ENCODE measurements around the gene HSPA1A.

The HSPA1A gene

DNA sequence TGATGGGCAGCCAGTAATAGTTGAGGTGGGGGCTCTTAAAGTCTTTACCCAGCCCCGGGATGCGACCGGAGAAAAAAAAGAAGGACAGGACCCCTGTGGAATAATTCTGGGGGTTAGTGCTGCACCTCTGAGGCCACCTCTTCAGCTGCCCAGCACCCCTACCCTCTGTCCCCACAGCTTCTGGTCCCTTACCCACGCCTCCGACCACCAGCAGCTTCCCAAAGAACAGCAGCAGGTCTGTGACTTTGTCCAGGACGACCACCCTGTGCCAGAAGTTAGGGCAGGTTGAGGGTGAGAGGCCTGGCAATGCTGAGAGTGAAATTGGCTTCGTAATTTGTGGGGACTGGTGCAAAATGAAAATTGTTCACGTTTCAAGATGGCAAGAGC is 49.5 kb downstream of the HSPA1A start:
- H3K27me3 ChIP-seq (ENCODE audit: insufficient read depth, low read length, poor library complexity, severe bottlenecking), result no peaks in the 10 kb centered on the region
- peak overlapping the region; percentile 96 for H3K4me3 ChIP-seq (ENCODE audit: low read length, poor library complexity, severe bottlenecking)
- H2AFZ ChIP-seq (ENCODE audit: low read length), result no peak overlapping the region
- TF ChIP-seq EZH2phosphoT487 (IDR thresholded peaks at IDR 0.05; ENCODE audit: borderline replicate concordance), result no peak
- TF ChIP-seq, protein P1, sequence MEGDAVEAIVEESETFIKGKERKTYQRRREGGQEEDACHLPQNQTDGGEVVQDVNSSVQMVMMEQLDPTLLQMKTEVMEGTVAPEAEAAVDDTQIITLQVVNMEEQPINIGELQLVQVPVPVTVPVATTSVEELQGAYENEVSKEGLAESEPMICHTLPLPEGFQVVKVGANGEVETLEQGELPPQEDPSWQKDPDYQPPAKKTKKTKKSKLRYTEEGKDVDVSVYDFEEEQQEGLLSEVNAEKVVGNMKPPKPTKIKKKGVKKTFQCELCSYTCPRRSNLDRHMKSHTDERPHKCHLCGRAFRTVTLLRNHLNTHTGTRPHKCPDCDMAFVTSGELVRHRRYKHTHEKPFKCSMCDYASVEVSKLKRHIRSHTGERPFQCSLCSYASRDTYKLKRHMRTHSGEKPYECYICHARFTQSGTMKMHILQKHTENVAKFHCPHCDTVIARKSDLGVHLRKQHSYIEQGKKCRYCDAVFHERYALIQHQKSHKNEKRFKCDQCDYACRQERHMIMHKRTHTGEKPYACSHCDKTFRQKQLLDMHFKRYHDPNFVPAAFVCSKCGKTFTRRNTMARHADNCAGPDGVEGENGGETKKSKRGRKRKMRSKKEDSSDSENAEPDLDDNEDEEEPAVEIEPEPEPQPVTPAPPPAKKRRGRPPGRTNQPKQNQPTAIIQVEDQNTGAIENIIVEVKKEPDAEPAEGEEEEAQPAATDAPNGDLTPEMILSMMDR (conservative IDR thresholded peaks at IDR 0.05; ENCODE audit: low read length), result no peak
- no peaks in the 10 kb centered on the region for H4K20me1 ChIP-seq (ENCODE audit: insufficient read depth, low read length, poor library complexity, severe bottlenecking)
- no peaks in the 10 kb centered on the region for H3K9me2 ChIP-seq (replicated peaks; ENCODE audit: low read depth, low read length)
- H3K9me3 ChIP-seq (ENCODE audit: insufficient read depth, low read depth, low read length), result no peaks in the 10 kb centered on the region
- H3K9ac ChIP-seq (ENCODE audit: low read depth, low read length, poor library complexity, severe bottlenecking), result peak overlapping the region; percentile 89
- H3K4me1 ChIP-seq (ENCODE audit: insufficient read depth, low read length, poor library complexity, severe bottlenecking), result peaks cover 21% of the 10 kb centered on the region
- H3K36me3 ChIP-seq (ENCODE audit: insufficient read depth, low read length), result no peaks in the 10 kb centered on the region
- peak overlapping the region; percentile 92 for H3K4me2 ChIP-seq (ENCODE audit: low read depth, low read length, poor library complexity, severe bottlenecking)
- H3F3A ChIP-seq (ENCODE audit: low read depth), result no peaks in the 10 kb centered on the region
- H3K79me2 ChIP-seq (ENCODE audit: insufficient read depth, low read length), result peaks cover 15% of the 10 kb centered on the region

DNA sequence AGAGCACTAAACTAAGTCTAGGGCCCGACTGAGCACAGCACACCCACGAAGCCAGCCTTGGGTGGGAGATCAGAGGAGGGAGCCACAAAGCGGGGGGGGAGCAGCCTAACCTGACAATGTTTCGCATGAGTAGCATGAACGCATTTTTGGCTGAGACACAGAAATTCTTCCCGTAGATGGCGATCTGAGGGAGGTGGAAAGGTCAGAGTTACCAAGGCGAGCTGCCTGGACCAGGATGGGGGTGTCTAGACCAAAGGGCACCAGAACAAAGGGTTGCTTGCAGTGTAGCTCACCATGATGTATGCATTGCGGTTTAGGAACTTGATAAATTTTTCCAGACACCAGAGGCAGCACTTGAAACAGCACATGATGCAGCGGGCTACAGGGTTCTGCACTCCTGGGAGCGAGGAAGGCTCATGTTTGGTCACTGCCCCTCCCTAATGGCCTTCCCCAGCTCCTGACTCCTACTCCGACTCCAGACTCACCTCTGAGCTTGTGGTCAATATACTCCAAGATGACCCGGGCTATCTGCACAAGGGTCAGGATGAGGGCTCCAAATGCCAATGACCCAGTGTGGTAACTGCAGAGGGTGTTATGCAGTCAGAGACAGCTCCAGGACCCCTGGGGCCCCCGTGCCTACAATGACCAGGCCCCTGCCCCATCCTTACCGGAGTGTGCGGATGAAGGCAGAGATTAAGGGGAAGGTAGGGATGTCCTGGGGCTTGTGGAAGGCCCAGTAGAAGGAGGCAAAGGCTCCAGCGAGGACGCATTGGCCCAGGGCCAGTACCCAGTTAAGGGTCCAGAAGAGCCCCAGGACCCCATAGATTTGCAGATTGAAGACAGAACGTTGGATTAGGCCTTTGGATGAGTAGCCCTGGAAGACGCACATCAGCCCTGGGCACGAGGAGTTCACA is 50.1 kb downstream of the HSPA1A start:
- Histone ChIP-seq H3K9ac (ENCODE audit: low read depth, low read length, poor library complexity, severe bottlenecking) (peak overlapping the region; percentile 89), H3K4me3 (ENCODE audit: low read length, poor library complexity, severe bottlenecking) (no peak overlapping the region), H3K4me2 (ENCODE audit: low read depth, low read length, poor library complexity, severe bottlenecking) (peak overlapping the region; percentile 92)

More for the DNA sequence above, 50.1 kb downstream of the HSPA1A start:
- Histone ChIP-seq H4K20me1 (ENCODE audit: insufficient read depth, low read length, poor library complexity, severe bottlenecking) (no peaks in the 10 kb centered on the region), H3K9me3 (ENCODE audit: insufficient read depth, low read depth, low read length) (no peaks in the 10 kb centered on the region), H3K9me2 (replicated peaks; ENCODE audit: low read depth, low read length) (no peaks in the 10 kb centered on the region), H3K27me3 (ENCODE audit: insufficient read depth, low read length, poor library complexity, severe bottlenecking) (no peaks in the 10 kb centered on the region), H2AFZ (ENCODE audit: low read length) (no peak overlapping the region), H3K4me1 (ENCODE audit: insufficient read depth, low read length, poor library complexity, severe bottlenecking) (peaks cover 21% of the 10 kb centered on the region), H3K36me3 (ENCODE audit: insufficient read depth, low read length) (no peaks in the 10 kb centered on the region), H3K79me2 (ENCODE audit: insufficient read depth, low read length) (peaks cover 15% of the 10 kb centered on the region), H3F3A (ENCODE audit: low read depth) (no peaks in the 10 kb centered on the region)
- TF ChIP-seq EZH2phosphoT487 (IDR thresholded peaks at IDR 0.05; ENCODE audit: borderline replicate concordance), result no peak
- TF ChIP-seq, protein P1 (conservative IDR thresholded peaks at IDR 0.05; ENCODE audit: low read length), result no peak
